PC-3 (cell line): ENCODE results near the gene LGALS13.

Source experiments
- CTCF ChIP-seq: fragments of 300-600 bp; sonication (generic); conservative IDR thresholded peaks from 2 replicates; pipeline ENCODE4 v1.5.1; 2017; ENCODE audit warnings: antibody characterized with exemption, low read depth, mild to moderate bottlenecking, low read length
- EZH2 ChIP-seq: fragments of 300-600 bp; sonication (generic); IDR thresholded peaks from one replicate; pipeline ENCODE4 v1.6.1; 2017; ENCODE audit warnings: antibody characterized with exemption, mild to moderate bottlenecking, low read length; ENCODE audit not compliant: unreplicated experiment

GRCh38 chr19:39607561-39607960, 5.2 kb downstream of the LGALS13 start:
- TF ChIP-seq EZH2 (no peak), CTCF (no peak)
